ENCODE measurements around the gene IFNE.

- TF ChIP-seq CTCF (conservative IDR thresholded peaks at IDR 0.05) (no peak), EZH2 (IDR thresholded peaks at IDR 0.05; ENCODE audit: low read depth) (no peak)
Measured at GRCh38 chr9:21510806-21511205, 28.7 kb upstream of the IFNE start.

All from PC-9 (cell line).